Esophagus squamous epithelium (tissue), 4 donors: ENCODE measurements around the gene EEIG2.

Experiments
- POLR2A ChIP-seq, 4 donors: fragments of 450-650 bp; IDR thresholded peaks; one replicate each; pipeline ENCODE4 v1.6.1; 2017; ENCODE audit warnings: antibody characterized with exemption in 4 of 4, mild to moderate bottlenecking in 4 of 4, moderate library complexity in 3 of 4
- TF ChIP-seq, protein P1 (sequence below), 6 experiments: fragments of 450-650 bp in 4 of 6; fragments of 200-600 bp in 2 of 6; sonication (generic) in 2 of 6; IDR thresholded peaks; one replicate each; pipeline ENCODE4 v1.5.1; 2016 to 2019; ENCODE audit warnings: antibody characterized with exemption in 6 of 6, mild to moderate bottlenecking in 4 of 6, moderate library complexity in 4 of 6

GRCh38 chr1:108559215-108560186 lies at the start of gene EEIG2:
- TF ChIP-seq, protein P1, sequence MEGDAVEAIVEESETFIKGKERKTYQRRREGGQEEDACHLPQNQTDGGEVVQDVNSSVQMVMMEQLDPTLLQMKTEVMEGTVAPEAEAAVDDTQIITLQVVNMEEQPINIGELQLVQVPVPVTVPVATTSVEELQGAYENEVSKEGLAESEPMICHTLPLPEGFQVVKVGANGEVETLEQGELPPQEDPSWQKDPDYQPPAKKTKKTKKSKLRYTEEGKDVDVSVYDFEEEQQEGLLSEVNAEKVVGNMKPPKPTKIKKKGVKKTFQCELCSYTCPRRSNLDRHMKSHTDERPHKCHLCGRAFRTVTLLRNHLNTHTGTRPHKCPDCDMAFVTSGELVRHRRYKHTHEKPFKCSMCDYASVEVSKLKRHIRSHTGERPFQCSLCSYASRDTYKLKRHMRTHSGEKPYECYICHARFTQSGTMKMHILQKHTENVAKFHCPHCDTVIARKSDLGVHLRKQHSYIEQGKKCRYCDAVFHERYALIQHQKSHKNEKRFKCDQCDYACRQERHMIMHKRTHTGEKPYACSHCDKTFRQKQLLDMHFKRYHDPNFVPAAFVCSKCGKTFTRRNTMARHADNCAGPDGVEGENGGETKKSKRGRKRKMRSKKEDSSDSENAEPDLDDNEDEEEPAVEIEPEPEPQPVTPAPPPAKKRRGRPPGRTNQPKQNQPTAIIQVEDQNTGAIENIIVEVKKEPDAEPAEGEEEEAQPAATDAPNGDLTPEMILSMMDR (IDR thresholded peaks at IDR 0.05) = peak; percentile 37 to 95 (median 86)
- peak in 2 of 4 donors; percentile 29 to 55 for TF ChIP-seq POLR2A (IDR thresholded peaks at IDR 0.05)
